ENCODE measurements around the gene TAGLN2.

TAGLN2 gene

GRCh38 chr1:159896546-159896930 lies 28.8 kb downstream of the TAGLN2 start:
- DNase-seq: no peak

DNA sequence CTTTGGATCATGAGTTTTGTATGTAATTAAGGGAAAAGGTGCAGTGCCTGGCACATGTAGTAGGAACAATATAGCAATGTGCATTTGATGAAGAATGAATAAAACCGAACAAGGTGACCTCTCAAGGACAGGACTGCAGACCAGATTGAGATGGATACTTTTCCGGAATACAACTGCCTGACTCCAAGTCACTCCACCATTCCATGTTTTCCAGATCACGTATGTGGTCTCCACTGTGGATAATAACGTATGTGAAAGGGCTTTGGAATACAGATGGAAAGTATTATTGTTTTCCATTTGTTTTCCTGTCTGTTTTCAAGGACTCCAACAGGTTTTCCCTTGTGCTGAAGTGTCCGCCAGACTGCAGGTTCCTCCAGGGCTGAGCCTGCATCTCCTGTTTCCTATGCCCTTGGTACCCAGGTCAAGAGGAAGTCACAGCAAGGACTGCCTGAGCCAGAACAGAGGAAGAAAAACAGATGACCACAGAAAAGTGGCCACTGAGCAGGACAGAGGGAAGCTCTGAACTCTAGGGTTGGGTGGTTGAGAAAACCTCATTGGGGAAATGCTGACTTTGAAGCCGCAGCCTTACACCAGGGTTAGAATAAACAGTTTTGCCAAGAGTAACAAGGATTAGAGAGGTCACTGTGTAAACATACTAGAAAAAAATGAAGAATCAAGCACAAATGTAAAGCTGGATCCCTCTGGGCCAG lies 29.3 kb downstream of the TAGLN2 start:
- DNase-seq: no peak

DNA sequence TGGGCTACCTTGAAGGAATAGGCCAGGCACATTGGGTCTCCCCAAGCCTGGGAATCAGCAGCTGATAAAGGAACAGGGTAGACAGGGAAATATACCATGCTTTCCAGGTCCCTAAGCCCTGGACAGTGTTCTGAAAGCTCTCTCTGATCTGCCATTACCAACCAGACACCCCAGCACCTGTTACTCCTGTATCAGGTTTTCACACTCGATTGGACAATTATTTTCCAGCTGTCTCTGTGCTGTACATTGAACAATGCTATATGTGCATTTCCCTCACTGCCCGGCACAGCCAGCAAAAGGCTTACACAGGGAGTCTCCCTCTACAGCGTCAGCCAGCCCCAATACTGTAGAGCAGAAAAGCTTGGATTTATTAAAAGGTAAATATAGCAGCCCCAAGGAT lies 30.0 kb downstream of the TAGLN2 start:
- DNase-seq: no peak

- no peak for DNase-seq
These were observed 32.4 kb downstream of the TAGLN2 start for GRCh38 chr1:159892944-159893343.

GRCh38 chr1:159891275-159892157 lies 33.8 kb downstream of the TAGLN2 start:
- peak; percentile 64 for DNase-seq

- no peak for DNase-seq
These were observed 34.9 kb downstream of the TAGLN2 start for GRCh38 chr1:159890390-159890789.

- DNase-seq: no peak
These were observed 35.5 kb downstream of the TAGLN2 start for GRCh38 chr1:159889821-159890252.

GRCh38 chr1:159889202-159889601 lies 36.1 kb downstream of the TAGLN2 start:
- no peak for DNase-seq

DNA sequence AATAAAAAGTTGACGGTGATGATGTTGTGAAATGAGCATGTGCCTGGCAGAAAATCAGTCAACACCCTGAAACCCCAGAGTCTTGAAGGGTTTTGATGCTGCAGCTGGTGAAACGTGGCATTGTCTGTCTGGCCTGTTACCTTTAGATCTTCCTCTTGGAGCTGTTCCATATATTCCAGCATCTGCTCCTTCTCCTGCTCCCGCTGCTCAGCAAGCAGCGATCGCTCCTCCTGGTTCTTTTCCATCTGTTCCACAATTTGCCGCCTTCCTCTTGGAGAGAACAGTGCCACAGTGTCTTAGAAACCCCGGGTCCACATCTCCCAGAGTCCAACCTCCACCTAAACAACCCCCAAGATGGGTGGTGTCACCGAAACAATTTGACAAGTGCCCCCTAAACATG lies 41.0 kb downstream of the TAGLN2 start:
- no peak for DNase-seq

GRCh38 chr1:159883134-159883533 lies 42.2 kb downstream of the TAGLN2 start:
- no peak for DNase-seq

- DNase-seq: no peak
These were observed 42.8 kb downstream of the TAGLN2 start for GRCh38 chr1:159882527-159882862.

DNA sequence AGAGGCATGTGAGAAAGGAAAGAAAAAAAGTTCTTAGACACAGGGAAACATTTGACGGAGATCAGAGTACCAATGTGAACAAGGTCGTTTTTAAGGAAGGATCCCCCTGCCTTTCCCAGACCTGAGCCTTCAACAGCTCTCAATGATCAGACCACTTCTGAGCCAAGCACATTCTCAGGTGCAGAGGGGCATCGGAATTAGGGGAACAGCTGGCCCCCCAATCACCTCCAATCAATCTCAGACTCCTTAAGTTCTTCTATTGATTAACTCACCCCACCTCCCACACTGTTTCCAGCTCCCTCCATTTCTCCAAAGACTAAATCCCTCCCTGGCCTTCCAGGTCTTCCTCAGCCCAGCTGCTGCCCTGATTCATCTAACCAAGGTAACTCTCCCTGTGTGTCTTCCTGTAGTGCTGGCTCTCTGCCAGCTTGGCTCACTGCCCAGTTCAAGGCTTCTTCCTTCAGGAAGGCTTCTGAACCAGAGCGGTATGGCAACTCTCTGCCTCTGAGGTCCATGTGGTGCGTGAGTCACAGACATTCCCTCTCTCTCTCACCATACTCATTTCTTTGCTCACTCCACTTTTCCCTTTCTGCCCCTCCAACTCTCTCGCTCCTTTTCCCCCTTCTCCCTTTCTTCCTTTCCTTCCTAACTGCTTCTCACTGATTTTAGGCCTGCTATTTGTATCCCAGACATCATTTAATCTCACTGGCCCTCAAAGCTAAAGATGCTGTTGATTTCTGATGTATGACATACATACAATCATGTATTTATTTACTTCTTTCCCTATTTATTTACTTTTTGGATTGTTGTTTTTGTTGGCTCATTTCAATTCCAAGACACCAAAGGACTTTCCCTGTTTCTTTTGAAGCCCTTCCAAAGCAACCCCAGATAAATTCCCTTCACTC lies 43.4 kb downstream of the TAGLN2 start:
- peak; percentile 78 for DNase-seq

GRCh38 chr1:159880430-159880829 lies 44.9 kb downstream of the TAGLN2 start:
- peak; percentile 9 for DNase-seq

GRCh38 chr1:159879977-159880376 lies 45.3 kb downstream of the TAGLN2 start:
- DNase-seq: no peak

DNA sequence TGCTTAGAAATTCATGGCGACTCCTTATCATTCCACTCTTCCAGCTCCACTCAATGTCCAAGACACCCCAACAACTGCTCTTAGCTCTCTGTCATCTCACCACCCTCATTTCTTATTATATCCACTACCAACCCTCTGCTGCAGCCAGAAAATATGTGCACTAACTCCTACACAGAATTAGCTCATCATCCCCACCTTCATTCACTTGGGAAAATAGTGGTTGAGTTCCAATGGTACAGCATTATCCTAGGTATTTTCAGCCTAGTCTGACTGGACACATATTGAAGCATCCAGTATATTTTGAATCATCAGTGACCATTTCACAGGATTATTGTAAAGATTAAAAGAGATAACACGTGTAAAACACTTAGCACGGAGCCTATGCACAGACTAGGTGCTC lies 46.2 kb downstream of the TAGLN2 start:
- DNase-seq: no peak

- DNase-seq: peak; percentile 12
These were observed 47.4 kb downstream of the TAGLN2 start for GRCh38 chr1:159877695-159878444.

- no peak for DNase-seq
These were observed 51.7 kb downstream of the TAGLN2 start for GRCh38 chr1:159873530-159874143.

DNA sequence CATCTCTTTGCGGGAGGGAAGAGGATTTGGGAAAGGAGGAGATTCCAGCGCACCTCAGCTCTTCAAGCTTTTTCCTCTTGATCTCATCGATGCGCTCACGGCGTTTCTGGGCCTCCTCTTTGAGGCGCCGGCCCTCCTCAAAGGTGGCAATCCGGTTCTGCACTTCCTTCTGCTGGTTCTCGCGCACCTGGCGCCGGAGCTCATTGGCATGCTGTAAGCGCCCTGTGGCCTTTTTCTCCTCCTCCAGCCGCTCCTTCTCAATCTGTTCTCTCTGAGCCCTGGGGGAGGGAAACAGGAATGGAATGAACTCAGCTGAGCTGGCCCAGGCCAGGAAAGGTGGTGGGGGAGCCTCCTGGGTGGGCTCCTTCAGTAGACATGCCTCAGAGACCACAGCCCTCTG lies 52.4 kb downstream of the TAGLN2 start:
- DNase-seq: no peak

DNA sequence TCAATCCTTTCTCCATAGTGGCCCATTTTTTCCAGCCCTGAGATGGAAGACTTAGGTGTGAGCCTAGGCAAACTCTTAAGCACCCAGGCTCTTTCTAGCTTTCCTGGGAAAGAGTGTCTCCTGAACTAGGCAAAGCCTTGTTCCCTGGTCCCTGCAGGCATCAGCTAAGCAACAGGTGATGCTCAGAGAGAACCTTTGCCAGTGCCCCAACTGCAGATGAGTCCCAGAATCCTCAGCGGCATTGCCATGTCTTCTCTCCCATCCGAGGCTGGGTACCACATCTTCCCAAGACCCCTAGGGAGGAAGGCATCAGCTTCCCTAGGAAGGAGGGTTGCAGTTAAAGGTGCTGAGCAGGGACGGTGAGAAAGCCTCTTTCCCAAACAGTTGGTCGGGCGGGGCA lies 54.6 kb downstream of the TAGLN2 start:
- no peak for DNase-seq

- DNase-seq: no peak
These were observed 55.7 kb downstream of the TAGLN2 start for GRCh38 chr1:159869607-159870006.

GRCh38 chr1:159869173-159869572 lies 56.1 kb downstream of the TAGLN2 start:
- no peak for DNase-seq

DNA sequence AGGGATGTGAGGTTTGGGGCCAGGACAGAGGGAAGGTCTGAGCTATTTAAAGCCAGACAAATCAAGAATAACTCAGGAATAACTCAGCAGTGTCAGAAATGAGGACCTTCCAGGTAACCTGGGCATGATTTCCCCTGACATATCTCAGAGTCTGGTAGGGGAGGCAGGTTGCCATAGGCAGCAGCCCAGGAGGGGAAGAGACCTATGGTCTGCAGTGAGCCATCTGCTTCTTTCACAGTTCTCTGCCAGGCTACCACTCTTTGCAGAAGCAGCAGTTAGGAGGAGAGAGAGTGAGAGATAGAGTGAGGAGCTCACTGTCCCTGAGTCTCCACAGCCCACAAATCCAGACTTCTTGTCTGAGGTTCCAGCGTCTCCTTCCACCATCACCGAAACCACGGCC lies 56.5 kb downstream of the TAGLN2 start:
- no peak for DNase-seq

Data from NCI-H2029 treated with DMSO at 0.1 percent for 48 hours (cell line).